Fibroblast of upper back skin (primary cell): Measurements from ENCODE around the gene HARBI1.

Experiments
- DNase-seq: peaks from one replicate; pipeline ENCODE4 v3.0.0-alpha.2; 2013

Gene HARBI1, protein sequence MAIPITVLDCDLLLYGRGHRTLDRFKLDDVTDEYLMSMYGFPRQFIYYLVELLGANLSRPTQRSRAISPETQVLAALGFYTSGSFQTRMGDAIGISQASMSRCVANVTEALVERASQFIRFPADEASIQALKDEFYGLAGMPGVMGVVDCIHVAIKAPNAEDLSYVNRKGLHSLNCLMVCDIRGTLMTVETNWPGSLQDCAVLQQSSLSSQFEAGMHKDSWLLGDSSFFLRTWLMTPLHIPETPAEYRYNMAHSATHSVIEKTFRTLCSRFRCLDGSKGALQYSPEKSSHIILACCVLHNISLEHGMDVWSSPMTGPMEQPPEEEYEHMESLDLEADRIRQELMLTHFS

DNA sequence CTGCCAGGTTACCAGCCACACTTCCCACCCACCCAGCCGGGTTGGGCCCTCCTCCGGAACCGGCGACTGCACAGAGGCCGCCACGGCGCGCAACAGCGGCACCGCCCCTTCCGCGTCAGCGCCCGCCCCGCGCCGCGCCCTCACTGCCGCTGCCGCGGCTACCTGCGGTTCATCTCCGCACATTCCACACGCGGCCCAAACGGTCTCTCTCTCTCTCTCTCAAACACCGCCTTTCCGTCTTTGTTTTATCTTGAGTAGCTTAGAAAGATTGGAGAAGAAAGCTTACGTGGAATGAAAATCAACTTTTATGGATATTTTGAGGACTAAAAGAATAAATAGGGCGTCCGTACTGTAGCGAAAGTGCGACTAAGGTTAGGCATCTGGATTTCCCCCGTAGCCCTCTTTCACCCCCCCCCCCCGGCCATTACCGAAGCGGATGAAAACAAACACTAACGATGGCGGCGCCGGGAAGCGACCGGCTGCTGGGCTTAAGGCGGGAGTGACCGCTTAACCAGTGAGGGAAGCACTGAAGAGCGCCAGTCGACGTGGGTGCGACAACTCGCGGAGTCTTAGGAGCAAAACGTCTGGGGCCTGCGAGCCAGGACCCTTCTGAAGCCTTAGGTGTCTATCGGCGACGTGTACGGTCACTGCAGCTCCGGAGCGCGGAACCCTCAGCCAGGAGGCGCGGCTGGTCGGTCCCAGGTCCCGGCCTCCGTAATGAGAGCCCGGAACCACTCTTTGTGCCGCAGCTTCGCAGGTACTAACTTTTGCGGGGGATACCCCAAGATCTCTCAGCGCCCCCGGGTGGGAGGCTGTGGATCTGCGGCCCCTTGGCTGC lies at the start of gene HARBI1, which contains the start of gene ATG13:
Gene HARBI1, minus strand, starts transcription at position 94 of the 838 bp plus-strand sequence. CDS start 990 bp downstream, outside the sequence.
Gene ATG13, plus strand, starts transcription at position 420 of the 838 bp plus-strand sequence. CDS start 26,739 bp downstream, outside the sequence.
- DNase-seq: peak; percentile 84

- no peak for DNase-seq
These were observed 49.5 kb upstream of the HARBI1 start for GRCh38 chr11:46666516-46666915.

GRCh38 chr11:46665356-46665755 lies 48.3 kb upstream of the HARBI1 start:
- DNase-seq: no peak

DNA sequence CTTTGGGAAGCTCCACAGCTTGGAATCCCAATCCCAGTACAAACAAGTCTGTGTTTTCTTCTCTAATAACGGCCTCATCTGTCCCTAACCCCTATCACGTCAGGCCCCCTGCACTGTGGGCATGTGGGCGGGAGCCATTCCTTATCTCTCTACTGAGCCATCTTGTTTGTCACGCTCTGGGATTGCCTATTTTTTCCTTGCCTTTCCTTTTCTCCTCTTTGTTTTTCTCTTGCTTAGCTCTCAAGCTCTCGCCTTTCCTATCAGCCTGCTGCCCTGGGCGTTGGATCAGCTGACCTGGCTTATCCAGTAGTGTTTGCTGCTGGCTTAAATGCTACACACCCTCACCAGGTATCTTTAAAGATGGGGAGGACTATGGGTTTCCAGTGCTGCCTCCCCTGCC lies 47.6 kb upstream of the HARBI1 start:
- DNase-seq: no peak

- no peak for DNase-seq
These were observed 46.4 kb upstream of the HARBI1 start for GRCh38 chr11:46663277-46663940.

DNA sequence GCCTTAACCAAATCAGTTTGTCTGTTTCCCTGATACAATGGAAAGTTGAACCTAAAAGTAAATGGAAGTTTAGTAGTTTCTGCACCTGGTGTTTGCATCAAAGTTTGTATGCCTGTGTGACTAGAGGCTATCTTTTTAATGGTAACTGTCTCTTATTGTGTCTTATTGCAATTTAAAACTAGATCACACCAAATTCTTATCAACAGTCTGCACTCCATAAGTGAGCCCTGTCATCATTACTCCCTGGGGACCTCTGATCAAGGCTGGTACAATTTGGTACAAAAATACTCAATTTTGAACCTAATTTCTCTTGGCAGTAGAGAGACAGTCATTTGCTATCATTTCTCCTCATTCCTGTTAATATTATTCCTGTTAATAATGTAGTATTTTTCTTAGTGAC lies 45.3 kb upstream of the HARBI1 start:
- DNase-seq: no peak

DNA sequence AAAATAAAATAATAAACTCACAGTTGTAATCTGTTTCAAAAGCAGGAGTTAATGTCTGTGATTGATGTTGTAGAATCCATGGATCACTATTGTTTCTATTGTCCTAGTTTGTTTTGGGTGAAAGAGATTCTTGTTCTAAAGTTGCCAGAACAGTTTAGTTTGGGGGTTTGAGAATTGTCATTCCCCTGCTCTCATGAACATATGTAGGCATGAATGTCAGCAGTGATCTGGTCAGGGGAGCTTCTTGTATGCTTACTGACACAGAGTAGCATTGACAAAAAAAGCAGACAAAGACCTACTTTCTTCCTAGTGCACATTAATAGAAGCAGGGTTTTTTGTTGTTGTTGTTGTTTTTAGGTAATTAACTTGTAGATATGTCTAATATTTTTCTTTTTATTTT lies 44.8 kb upstream of the HARBI1 start:
- no peak for DNase-seq

GRCh38 chr11:46659908-46660307 lies 42.9 kb upstream of the HARBI1 start:
- peak; percentile 26 for DNase-seq

DNA sequence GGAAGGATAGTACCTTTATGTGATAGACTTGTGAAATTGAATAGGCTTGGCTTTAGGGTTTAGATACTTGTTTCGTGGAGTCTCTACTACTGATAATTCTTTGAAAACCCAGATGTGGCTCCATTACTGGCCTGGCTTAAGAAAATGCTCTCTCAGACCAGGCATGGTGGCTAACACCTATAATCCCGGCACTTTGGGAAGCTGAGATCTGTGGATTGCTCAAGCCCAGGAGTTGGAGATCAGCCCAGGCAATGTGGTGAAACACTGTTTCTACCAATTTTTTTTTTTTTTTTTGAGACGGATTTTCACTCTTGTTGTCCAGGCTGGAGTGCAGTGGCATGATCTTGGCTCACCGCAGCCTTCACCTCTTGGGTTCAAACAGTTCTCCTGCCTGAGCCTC lies 41.2 kb upstream of the HARBI1 start:
- DNase-seq: peak; percentile 65

- no peak for DNase-seq
These were observed 40.2 kb upstream of the HARBI1 start for GRCh38 chr11:46657186-46657585.

DNA sequence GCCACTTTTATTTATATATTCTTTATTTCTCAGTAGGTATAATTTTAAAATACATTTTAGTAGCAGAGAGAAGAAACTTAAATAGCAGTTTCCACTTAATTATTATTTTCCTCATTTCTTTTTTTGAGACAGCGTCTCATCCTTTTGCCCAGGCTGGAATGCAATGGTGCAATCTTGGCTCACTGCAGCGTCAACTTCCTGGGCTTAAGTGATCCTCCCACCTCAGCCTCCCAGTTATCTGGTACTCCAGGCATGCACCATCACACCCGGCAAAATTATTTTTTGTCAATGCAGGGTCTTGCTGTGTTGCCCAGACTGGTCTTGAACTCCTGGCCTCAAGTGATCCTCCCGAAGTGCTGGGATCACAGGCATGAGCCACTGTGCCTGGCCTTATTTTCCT lies 38.6 kb upstream of the HARBI1 start:
- no peak for DNase-seq

GRCh38 chr11:46649180-46649738 lies 32.2 kb upstream of the HARBI1 start:
- DNase-seq: peak; percentile 96

GRCh38 chr11:46643986-46644385 lies 27.0 kb upstream of the HARBI1 start:
- DNase-seq: no peak

DNA sequence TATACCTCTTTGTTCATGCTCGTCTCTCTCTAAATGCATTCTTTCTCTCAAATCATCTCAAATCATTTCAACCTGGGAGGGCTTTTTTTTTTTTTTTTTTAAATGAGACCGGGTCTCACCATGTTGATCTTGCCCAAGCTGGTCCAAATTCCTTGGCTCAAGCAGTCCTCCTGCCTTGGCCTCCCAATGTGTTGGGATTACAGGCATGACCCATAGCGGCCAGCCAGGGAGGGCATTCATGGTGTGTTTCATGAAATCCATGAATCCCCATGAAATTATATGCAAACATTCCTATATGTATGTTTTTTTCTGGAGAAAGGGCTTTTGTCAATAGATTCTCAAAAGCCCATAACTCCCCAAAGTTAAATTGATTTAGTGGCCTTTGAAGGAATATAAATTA lies 26.5 kb upstream of the HARBI1 start:
- DNase-seq: no peak

DNA sequence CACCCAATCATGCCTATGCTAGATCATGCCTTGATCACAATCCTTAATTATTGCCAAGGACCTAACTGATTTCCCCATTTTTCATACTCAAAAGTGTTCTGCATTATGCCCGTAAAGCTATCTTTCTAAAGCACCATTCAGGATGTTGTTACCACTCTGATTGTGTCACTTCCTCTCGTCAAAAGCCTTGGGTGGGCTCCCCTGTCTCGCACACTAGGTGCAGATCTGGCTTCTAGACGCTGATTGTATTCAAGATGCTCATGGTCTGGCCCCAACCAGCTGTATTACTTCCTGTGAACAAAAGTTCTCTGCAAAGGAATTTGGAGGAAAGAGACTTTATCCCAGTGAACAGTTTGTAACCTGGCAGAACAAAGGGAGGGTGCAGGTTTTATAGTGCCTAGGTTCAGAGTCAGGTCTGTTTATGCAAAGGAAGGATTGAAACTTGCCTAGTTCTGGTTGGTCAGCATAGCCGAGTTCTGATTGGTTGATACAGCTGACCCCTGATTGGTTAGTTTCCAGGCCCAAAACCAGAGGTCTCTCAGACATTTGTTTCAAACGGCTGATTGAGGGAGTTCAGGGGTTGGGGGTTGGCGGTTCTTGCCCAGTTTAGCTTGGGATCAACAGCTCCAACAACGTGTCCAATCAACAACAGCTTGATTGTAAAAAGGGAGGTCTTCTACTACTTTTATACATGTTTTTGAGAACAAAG lies 25.8 kb upstream of the HARBI1 start:
- no peak for DNase-seq

DNA sequence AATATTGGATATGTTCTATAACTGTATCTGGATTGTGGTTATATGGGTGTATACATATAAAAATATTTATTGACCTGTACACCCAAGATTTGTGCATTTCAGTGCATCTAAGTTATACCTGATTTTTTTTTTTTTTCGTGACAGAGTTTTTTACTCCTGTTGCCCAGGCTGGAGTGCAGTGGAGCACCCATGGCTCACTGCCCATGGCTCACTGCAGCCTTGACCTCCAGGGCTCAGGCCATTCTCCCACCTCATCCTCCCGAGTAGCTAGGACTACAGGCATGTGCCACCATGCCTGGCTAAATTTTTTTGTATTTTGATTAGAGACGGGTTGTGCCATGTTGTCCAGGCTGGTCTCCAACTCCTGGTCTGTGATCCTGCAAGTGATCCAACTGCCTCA lies 24.6 kb upstream of the HARBI1 start:
- no peak for DNase-seq

GRCh38 chr11:46640036-46640788 lies 23.2 kb upstream of the HARBI1 start:
- no peak for DNase-seq

- DNase-seq: no peak
These were observed 22.3 kb upstream of the HARBI1 start for GRCh38 chr11:46639197-46639839.

DNA sequence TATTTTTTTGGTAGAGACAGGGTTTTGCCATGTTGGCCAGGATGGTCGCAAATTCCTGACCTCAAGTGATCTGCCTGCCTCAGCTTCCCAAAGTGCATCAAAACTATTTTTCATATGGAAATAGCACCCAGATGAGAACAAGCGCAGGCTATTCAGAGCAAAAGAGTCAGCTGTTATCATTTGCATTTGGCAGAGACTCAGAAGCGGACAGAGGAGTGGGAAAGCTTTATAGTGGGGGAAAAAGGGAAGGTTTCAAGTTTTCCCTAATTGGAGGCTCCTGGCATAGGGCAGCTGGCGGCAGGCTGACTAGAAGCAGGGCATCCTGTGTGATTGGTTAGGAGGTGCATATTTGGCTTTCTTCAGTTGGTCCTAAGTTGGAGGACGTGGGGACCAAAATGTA lies 20.5 kb upstream of the HARBI1 start:
- no peak for DNase-seq

GRCh38 chr11:46635557-46636139 lies 18.6 kb upstream of the HARBI1 start:
- no peak for DNase-seq
